Measurements from ENCODE around the gene KLHL22.
A peak's percentile ranks its signal among the peaks of the same experiment; 100 is the strongest.
"Not testable (repeated sequence)": the region's sequence is repeated elsewhere in the genome, so short reads cannot be mapped to it uniquely, and the experiment has no call there.

The KLHL22 gene

DNA sequence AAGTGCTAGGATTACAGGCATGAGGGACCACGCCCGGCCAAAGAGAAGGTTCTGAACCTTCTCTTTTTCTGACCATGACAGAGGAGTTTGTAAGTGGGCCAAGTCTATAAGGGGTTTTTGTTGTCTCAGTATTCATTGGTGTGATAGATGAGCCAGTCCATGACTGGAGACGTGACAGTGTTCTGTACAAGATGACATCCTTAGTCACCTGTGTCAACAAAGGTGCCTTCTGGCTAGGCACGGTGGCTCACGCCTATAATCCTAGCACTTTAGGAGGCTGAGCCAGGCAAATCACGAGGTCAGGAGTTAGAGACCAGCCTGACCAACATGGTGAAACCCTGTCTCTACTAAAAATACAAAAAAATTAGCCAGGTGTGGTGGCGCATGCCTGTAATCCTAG lies 4.2 kb upstream of the KLHL22 start:
- no peak for DNase-seq (ENCODE audit: low spot score)

DNA sequence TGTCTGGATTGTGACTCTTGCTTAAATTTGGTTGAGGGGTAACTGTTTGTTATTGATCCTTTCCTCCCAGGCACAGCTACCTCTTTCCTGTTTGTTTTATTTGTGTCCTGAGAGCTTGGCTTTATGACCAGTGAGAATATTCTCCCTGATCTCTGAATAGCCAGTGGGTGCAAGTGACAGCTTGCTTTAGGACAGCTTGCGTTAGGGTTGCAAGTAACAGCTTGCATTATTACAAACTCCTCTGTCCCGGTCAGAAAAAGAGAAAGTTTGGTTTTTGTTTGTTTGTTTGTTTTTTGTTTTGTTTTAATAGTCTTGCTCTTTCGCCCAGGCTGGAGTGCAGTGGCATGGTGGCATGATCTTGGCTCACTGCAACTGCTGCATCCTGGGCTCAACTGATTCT lies 3.3 kb upstream of the KLHL22 start:
- no peak for DNase-seq (ENCODE audit: low spot score)

DNA sequence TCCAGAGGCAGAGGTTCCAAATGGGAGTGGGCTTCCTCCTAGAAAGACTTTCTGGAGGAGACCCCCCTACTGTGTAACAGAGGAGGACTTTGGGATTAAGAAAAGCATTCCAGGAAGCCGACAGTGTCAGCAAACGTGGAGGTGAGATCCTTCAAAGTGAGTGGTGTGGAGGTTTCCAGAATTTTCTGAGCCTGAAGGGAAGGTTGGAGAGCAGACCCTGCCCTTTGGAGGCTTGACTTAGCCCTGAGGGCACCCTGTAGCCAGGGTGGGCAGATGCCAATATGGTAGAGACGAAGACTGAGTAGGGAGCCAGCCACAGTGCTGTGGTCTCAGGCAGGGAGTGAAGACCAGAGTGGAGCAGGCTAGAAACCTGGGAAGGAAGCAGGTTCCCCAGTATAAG lies 1.8 kb upstream of the KLHL22 start:
- DNase-seq (ENCODE audit: low spot score): no peak

DNA sequence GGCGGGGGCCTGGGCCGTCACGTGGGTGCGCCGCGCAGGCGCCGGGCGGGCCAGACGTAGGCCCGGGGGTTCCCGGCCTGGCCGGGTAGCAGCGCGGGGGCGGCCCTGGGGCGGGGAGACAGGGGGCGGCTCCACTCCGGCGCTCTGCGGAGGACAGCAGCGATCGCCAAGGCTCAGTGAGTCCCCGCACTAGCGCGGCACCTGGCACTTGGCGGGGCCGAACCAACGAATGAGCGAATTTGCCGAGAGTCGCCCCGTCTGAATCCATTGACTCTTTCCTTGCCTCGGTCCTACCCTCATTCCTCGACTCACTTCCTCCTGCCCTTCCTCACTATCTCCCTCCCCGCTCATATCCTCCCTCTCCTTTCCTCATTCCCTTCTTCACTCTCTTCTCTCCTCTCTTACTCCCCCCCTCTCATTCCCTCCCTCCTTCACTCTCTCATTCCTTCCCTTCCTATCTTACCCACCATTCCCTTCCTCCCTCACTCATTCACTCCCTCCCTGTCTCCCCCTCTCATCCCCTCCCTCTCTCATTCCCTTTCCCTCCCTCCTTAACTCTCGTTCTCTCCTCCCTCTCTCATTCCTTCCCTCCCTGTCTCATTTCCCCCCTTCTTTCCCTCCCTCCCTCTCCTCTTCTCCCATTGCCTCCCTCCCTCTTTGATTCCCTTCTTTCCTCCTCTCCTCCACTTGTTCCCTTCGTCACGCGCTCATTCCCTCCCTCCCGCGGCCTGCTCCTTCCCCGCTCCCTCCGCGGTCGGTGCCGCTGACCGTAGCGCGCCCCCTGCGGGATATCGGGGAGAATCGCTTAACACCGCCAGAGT lies 476 bp upstream of the KLHL22 start:
- DNase-seq (ENCODE audit: low spot score): peak; percentile 93

DNA sequence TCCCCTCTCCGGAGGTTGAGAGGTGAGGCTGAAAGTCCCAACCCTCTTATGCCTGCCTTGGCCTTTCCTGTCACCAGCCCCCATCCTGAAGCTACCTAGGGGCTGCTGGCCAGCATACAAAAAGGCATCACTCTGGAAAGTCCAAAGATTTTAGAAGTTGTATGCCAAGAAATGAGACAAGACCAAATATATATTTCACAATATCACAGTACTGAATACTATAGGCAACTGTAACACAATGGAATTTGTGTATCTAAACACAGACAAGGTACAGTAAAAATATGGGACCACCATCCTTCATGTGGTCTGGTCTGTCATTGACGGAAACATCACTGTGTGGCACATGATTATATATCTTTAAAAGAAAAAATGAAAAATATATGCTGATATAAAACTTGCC lies 4.2 kb downstream of the KLHL22 start:
- no peak for DNase-seq (ENCODE audit: low spot score)

DNA sequence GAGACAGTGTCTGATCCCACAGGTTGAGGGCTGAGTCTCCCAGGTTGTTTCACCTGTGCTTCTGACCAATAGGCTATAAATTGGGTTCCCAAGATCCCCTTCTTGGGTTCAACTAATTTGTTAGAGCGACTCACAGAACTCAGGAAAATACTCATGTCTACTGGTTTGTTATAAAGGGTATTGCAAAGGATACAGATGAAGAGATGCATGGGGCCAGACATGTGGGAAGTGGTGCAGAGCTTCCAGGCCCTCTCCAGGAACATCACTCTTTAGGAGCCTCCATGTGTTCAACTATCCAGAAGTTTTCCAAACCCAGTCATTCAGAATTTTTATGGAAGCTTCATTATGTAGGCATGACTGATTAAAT lies 4.7 kb downstream of the KLHL22 start:
- no peak for DNase-seq (ENCODE audit: low spot score)

DNA sequence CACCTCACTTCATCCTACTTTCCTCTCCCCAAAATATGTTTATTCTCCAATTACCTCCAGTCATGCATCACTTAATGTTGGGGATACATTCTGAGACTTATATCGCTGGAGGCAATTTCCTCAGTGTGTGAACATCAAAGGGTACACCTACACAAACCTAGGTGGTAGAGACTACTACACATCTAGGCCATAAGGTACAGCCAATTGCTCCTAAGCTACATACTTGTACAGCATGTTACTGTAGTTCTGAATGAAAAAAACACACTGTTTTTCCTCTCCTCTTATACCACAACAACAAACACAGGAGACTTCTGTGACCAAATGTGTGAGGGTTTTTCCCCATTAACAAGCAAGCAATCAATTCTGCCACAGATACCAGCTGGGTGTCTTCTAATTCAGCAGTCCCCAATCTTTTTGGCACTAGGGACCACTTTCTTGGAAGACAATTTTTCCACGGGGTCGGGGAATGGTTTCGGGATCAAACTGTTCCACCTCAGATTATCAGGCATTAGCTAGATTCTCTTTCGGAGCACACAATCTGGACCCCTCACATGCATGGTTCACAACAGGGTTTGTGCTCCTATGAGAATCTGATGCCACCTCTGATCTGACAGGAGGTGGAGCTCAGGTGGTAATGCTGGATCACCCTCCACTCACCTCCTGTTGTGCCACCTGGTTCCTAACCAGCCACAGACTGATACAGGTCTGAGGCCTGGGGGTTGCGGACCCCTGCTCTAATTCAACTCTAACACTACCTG lies 5.2 kb downstream of the KLHL22 start:
- no peak for DNase-seq (ENCODE audit: low spot score)

DNA sequence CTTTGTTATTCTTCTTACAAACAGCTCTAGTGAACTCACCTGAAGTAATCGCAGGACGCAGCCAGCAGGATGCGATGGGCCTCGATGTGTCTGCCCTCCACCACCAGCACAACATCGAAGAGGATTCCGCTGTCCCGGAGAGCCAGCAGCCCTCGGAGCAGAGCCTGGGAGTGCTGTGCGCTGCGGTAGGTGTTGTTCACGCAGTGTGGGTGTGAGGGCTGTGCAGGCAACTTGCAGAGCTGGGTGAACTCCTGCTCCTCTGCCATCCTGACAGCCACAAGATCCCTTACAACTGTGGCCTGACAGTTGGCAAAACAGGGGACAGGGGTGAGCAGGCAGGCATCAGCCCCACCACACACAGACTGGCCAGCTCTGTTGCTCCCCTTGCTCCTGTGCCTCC lies 6.6 kb downstream of the KLHL22 start:
- DNase-seq (ENCODE audit: low spot score): no peak

DNA sequence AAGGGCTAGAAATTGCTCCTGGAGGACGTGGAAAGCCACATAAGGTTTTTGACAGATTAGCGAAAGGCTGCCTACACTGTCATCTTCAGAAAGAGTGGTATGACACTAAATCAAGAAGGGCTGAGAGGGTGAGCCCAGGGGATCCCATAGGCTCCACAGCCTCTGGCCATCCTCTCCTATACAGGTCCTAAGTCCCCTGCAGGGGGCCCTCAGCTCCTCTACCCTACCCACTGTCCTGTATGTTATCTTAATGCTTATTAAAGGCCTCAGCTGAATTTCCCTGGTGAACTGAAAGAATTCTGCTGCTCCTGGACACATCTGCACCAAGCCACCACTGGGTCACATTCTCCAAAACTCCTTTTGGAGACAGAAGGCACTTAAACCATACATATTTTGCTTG lies 7.9 kb downstream of the KLHL22 start:
- no peak for DNase-seq (ENCODE audit: low spot score)

DNA sequence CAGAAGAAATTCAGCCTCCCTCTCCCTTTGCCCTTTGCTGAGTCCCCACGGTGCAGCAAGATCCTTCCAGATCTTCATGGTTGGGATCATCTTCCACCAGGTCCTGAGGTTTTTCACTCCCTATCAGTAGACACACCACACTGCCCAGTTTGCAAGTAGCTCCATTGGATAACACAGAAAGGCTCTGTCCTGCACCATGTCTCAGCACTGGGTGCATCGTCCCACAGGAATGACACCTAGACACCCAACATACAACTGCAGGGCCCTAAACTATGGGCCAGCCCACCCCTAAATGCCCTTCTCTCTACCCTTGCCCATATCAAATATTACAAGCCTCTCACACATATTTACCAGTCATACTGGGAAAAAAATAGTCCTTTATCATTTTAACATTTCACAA lies 9.4 kb downstream of the KLHL22 start:
- no peak for DNase-seq (ENCODE audit: low spot score)

DNA sequence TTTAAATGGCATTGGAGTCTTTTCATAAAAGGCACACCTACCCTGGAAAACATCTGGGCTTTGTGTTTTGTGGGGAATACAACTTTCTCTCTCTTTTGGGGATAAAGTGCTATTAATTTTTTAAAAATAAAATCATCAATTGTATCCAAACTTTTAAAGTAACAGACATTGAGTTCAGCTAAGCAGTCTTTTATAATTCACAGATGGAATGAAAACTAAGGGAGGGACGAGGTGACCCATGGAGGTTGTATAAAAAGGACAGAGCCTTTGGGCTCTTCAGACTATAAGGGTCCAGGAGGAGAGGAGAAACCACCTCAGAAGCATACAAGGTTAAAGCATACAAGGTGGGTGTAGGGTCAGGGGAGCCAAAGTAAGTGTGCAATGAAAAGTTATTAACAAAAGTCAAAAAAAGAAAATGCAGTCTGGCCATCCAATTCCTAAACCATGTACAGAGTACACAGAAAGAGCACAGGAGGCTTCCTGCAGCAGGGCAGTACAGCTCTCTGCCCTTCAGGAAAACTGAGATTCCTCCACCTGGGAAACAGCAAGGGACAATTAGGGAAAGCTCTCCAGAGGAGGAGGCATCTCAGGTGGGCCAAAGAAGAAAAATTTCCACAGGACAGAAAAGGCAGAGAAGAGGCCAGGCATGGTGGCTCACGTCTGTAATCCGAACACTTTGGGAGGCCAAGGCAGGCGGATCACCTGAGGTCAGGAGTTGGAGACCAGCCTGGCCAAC lies 10.5 kb downstream of the KLHL22 start:
- DNase-seq (ENCODE audit: low spot score): no peak

DNA sequence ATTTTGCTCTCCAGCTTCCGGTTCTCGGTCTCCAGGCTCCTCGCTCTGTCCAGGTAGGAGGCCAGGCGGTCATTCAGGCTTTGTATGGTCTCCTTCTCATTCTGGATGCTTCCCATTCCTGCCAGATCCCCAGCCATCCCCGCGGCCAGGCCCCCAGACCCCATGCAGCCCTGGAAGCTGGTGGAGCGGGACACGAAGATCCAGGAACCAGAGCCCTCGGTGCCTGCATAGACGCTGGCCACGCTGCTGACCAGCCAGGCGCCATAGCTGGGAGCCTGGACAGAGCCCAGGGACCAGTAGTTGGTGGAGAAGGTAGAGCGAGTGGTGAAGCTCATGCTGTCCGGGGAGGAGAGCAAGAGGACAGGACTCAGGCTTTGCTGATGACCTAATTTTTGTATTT lies 11.8 kb downstream of the KLHL22 start:
- DNase-seq (ENCODE audit: low spot score): no peak

DNA sequence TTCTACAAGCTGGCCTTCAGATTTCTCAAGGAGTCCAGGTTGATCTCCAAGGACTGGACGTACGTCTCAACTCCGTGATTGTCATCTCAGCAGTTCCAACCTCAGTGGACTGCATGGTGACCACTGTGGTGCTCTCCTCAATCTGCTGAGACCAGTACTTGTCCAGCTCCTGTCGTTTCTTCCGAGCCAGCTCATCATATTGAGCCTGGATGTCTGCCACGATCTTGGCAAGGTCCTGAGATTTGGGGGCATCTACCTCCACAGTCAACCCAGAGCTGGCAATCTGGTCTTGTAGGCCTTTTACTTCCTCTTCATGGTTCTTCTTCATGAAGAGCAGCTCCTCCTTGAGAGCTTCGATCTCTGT lies 12.5 kb downstream of the KLHL22 start:
- DNase-seq (ENCODE audit: low spot score): not testable (repeated sequence)

DNA sequence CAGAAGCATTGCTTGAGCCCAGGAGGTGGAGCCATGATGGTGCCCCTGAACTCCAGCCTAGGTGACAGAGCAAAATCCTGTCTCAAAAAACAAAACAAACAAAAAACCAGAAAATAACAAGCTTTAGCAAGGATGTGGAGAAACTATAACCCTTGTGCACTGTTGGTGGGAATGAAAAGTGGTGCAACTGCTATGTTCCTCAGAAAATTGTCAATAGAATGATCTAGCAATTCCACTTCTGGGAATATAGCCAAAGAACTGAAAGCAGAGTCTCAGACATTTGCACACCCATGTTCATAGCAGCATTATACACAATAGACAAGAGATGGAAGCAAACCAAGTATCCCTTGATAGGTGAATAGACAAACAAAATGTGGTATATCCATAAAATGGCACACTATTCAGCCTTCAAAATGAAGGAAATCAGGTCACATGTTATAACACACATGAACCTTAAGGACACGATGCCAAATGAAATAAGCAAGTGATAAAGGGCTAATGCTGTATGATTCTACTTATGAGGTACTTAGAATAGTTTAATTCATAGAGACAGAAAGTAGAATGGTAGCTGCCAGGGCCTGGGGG lies 15.9 kb downstream of the KLHL22 start:
- DNase-seq (ENCODE audit: low spot score): no peak

DNA sequence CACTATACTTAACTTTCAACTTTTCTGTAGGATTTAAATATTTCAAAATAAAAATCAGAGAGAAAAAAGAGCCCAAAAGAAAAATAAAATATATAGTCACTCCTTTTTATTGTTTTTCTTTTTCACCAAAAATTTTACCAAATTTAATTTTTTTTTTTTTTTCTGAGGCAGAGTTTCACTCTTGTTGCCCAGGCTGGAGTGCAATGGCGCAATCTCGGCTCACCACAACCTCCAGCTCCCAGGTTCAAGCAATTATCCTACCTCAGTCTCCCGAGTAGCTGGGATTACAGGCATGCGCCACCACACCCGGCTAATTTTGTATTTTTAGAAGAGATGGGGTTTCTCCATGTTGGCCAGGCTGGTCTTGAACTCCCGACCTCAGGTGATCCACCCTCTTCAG lies 17.5 kb downstream of the KLHL22 start:
- DNase-seq (ENCODE audit: low spot score): not testable (repeated sequence)

DNA sequence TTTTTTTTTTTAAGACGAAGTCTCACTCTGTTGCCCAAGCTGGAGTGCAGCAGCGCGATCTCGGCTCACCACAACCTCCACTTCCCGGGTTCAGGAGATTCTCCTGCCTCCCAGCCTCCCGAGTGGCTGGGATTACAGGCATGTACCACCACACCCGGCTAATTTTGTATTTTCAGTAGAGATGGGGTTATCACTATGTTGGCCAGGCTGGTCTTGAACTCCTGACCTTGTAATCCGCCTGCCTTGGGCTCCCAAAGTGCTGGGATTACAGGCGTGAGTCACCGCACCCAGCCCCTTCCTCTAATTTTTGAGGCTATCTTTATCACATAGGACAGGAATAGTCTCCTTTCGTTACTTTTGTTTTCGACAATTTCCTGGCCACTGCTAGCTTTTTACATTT lies 20.0 kb downstream of the KLHL22 start:
- DNase-seq (ENCODE audit: low spot score): not testable (repeated sequence)

DNA sequence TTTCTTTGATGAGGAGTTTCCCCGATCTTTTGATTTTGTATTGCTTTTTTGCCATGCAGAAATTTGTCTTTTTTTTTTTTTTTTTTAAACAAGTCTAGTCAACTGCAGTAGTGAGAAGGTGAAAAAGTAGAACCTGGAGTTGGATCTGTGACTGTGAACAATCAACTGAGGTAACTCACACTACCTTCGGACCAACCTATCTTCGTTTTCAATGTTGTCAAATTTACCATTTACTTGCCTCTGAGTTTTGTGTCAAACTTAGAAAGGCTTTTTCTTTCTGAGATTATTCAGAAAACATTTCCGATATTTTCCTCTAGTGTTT lies 20.5 kb downstream of the KLHL22 start:
- no peak for DNase-seq (ENCODE audit: low spot score)

DNA sequence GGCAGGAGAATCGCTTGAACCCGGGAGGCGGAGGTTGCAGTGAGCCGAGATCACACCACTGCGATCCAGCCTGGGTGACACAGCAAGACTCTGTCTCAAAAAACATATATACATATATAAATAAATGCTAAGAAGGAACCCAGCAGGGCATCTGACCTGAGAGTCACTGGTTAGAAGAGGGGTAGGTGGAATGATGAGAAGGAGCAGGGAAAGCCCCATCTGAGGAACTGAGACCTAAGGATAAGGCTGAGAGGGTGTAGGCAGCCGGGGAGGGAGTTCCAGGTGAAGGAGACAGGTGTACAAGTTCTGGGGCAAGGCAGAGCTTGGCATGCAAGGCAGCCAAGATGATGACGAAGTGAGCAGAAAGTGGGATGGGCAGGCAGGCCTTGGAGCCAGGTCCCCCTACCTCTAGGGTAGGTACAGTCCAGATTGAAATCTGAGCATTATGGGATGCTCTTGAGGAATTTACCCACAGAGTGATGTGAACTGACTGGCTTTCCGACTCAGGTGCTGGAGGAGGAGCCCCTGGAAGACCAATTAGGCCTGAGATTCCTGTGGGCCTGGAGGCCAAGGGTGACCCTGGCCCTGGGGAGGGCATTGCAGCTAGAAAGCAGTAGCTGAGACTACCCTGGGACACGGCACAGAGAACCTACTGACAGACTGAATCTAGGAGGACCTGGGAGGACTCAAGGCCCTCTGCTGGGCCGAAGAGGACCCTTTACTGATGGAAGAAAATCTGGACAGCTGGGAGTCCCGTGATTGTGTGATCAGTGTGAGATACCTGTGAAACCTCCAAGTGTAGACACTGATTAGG lies 22.8 kb downstream of the KLHL22 start:
- DNase-seq (ENCODE audit: low spot score): no peak

DNA sequence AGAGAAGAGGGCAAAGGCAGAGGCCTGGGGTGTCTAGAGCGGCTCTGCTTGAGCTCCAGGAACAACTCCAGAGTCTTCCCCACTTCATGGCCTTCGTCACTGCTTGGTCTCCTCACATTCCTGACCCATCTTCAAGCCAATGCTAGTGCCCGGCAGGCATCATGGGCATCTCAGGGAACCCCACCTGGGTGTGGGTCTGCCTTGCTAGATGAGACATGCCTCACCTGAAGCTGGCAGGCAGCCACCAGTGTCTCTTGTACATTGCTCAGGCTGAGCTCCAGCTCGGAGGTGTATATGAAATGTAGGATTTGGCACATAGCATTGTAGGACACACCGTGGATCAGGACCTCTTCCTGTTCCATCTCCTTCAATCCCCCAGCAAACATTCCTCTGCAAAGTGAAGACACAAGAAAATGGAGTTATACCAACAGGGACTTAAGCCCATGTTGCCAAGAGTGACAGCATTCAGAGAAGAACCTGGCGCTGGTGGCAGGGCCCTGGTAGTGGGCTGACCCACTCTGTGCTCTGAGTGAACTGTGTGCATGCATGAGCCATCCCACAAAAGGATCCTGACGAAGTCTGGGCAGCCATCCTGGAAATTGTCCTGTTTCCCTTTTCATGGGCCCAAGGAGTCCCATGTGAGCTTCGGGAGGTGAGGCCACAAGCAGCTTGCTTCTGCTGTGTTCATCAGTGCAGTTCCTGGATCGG lies 24.3 kb downstream of the KLHL22 start:
- no peak for DNase-seq (ENCODE audit: low spot score)

DNA sequence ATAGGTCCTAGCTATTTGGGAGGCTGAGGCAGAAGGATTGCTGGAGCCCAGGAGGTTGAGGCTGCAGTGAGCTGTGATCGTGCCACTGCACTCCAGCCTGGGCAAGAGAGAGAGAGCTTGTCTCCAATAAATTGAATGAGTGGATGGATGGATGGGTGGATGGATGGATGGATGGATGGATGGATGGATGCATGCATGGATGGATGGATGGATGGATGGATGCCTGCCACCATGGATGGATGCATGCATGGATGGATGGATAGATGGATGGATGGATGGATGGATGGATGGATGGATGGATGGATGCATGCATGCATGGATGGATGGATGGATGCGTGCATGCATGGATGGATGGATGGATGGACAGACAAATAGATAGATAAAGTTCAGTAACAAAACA lies 25.1 kb downstream of the KLHL22 start:
- not testable (repeated sequence) for DNase-seq (ENCODE audit: low spot score)
